HepG2 (cell line): Measurements from ENCODE around the gene ATRN. TPM values are rescaled to one million over a fixed set of nuclear protein-coding genes. Genes with fewer than 3 reads are reported as not detected.

Experiments
- CEBPG ChIP-seq: IDR thresholded peaks from 2 replicates; pipeline ENCODE4 v1.6.1; 2016
- ERF ChIP-seq: IDR thresholded peaks from 2 replicates; pipeline ENCODE4 v1.6.1; 2018; ENCODE audit warnings: missing biosample characterization, missing genetic modification reagents
- FOSL2 ChIP-seq: sonication (generic); formaldehyde crosslinking; IDR thresholded peaks from 2 replicates; pipeline ENCODE4 v1.4.0; 2020; ENCODE audit warnings: missing genetic modification reagents
- FOXP1 ChIP-seq, 2 experiments: fragments of 450-650 bp in 1 of 2; IDR thresholded peaks; 2 replicates each; pipeline ENCODE4 v1.6.1; 2017 to 2018; ENCODE audit warnings: antibody characterized with exemption in 1 of 2
- HMG20A ChIP-seq: IDR thresholded peaks from 2 replicates; pipeline ENCODE4 v1.6.1; 2016; ENCODE audit warnings: borderline replicate concordance
- NPAS2 ChIP-seq: sonication (generic); formaldehyde crosslinking; IDR thresholded peaks from 2 replicates; pipeline ENCODE4 v1.8.0; 2022; ENCODE audit warnings: mild to moderate bottlenecking, missing genetic modification reagents, borderline replicate concordance
- PTBP1 ChIP-seq: fragments of 200-400 bp; formaldehyde crosslinking; IDR thresholded peaks from 2 replicates; pipeline ENCODE4 v1.6.1; 2018; ENCODE audit warnings: low read length, low read depth; ENCODE audit not compliant: poor library complexity, severe bottlenecking
- SP5 ChIP-seq: IDR thresholded peaks from 2 replicates; pipeline ENCODE4 v1.6.1; 2016; ENCODE audit warnings: low read depth, borderline replicate concordance
- ZFP1 ChIP-seq: IDR thresholded peaks from 2 replicates; pipeline ENCODE4 v1.6.1; 2016
- ZFP37 ChIP-seq: sonication (generic); formaldehyde crosslinking; IDR thresholded peaks from 2 replicates; pipeline ENCODE4 v1.4.0; 2020; ENCODE audit warnings: missing genetic modification reagents, borderline replicate concordance
- ZNF274 ChIP-seq: sonication (generic); formaldehyde crosslinking; IDR thresholded peaks from 2 replicates; pipeline ENCODE4 v1.5.1; 2020; ENCODE audit warnings: mild to moderate bottlenecking, missing genetic modification reagents
- ZNF333 ChIP-seq: sonication (generic); formaldehyde crosslinking; IDR thresholded peaks from 2 replicates; pipeline ENCODE4 v1.4.0; 2020; ENCODE audit warnings: mild to moderate bottlenecking, missing genetic modification reagents, borderline replicate concordance
- polyA plus RNA-seq, 8 experiments: library from polyadenylated mRNA; depleted of rRNA in 3 of 8; stranded (reverse) in 7 of 8; unstranded in 1 of 8; fragments of >200 nt; fragmentation: Illumina TruSeq in 4 of 8; extraction: Trizol in 4 of 8; gene quantifications; 2 replicates each; pipeline versions ENCODE4 v1.2.1 to v1.2.3, GENCODE V29; 2011 to 2016; ENCODE audit warnings: low read depth in 4 of 8, missing spikeins in 1 of 8, mixed read lengths in 1 of 8; ENCODE audit not compliant: insufficient read depth in 1 of 8
- total RNA-seq, 5 experiments: library from RNA; depleted of rRNA; stranded (reverse); fragments of >200 nt; fragmentation: Illumina TruSeq; extraction: Trizol; gene quantifications; 2 replicates each; pipeline ENCODE4 v1.2.3, GENCODE V29; 2016; ENCODE audit warnings: low read depth in 1 of 5
- TF ChIP-seq, protein P1 (sequence below): fragments of 450-650 bp; IDR thresholded peaks from 2 replicates; pipeline ENCODE4 v1.6.1; 2016
- TF ChIP-seq, protein P2 (sequence below), 2 experiments: sonication (generic) in 1 of 2; formaldehyde crosslinking in 1 of 2; IDR thresholded peaks; 2 replicates each; pipeline versions ENCODE4 v1.4.0 to v1.6.1; 2016 to 2020; ENCODE audit warnings: borderline replicate concordance in 1 of 2, low read depth in 1 of 2, mild to moderate bottlenecking in 1 of 2, missing genetic modification reagents in 1 of 2
- TF ChIP-seq, protein P3 (sequence below): sonication (generic); formaldehyde crosslinking; conservative IDR thresholded peaks from 2 replicates; pipeline ENCODE4 v1.4.0; 2020; ENCODE audit warnings: missing genetic modification reagents
- TF ChIP-seq, protein P4 (sequence below): sonication (generic); formaldehyde crosslinking; IDR thresholded peaks from 2 replicates; pipeline ENCODE4 v1.4.0; 2020; ENCODE audit warnings: missing genetic modification reagents, borderline replicate concordance
- TF ChIP-seq, protein P5 (sequence below): sonication (generic); formaldehyde crosslinking; IDR thresholded peaks from 2 replicates; pipeline ENCODE4 v1.8.0; 2022; ENCODE audit warnings: missing genetic modification reagents, mild to moderate bottlenecking, moderate library complexity, borderline replicate concordance

The ATRN gene
- total and polyA plus RNA-seq, 2 of the 13 experiments (the other 11 are each of a cell fraction or from before 2014, with no cell fraction given): 44.2 to 81.1 TPM

DNA sequence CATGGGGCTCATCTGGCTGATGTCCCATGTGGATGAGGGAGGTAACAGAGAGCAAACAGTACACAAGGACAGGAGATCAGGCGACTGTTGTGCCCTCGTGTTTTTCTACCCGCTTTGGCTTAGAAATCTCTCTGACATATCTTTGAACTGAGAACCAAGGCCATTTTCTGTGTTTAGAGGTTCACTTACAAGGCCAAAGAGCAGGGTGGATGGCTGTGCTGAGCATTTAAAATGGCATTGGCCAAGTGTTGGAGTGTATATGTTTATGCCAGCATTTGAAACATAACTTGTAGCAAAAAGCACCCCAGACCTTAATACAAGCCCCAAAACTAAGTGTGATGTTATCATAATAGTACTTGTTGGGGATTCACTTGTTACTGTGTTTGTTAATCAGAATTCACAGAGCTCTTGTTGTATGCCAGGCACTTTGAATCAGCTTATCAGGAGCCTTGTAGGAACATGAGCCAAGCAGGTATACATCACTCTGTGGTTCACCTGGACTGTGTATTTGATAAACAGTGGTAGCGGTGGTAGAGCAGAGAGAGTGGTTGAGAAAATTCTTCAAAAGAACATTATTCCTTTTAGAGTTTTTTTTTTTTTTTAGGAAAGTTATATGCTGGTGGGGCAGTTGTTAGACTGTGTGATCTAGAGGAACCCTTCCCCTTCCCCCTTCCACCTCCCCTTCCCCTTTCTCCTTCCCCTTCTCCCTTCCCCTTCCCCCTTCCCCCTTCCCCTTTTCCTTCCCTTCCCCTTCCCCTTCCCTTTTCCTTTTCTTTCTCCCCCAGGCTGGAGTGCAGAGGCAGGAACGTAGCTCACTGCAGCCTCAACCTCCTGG is 71.3 kb downstream of the ATRN start (continued):
- TF ChIP-seq, protein P1, sequence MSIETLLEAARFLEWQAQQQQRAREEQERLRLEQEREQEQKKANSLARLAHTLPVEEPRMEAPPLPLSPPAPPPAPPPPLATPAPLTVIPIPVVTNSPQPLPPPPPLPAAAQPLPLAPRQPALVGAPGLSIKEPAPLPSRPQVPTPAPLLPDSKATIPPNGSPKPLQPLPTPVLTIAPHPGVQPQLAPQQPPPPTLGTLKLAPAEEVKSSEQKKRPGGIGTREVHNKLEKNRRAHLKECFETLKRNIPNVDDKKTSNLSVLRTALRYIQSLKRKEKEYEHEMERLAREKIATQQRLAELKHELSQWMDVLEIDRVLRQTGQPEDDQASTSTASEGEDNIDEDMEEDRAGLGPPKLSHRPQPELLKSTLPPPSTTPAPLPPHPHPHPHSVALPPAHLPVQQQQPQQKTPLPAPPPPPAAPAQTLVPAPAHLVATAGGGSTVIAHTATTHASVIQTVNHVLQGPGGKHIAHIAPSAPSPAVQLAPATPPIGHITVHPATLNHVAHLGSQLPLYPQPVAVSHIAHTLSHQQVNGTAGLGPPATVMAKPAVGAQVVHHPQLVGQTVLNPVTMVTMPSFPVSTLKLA: peak; percentile 85
- peak; percentile 90; the same call in 1 of the 2 replicates for TF ChIP-seq ZFP37
- TF ChIP-seq, protein P2, sequence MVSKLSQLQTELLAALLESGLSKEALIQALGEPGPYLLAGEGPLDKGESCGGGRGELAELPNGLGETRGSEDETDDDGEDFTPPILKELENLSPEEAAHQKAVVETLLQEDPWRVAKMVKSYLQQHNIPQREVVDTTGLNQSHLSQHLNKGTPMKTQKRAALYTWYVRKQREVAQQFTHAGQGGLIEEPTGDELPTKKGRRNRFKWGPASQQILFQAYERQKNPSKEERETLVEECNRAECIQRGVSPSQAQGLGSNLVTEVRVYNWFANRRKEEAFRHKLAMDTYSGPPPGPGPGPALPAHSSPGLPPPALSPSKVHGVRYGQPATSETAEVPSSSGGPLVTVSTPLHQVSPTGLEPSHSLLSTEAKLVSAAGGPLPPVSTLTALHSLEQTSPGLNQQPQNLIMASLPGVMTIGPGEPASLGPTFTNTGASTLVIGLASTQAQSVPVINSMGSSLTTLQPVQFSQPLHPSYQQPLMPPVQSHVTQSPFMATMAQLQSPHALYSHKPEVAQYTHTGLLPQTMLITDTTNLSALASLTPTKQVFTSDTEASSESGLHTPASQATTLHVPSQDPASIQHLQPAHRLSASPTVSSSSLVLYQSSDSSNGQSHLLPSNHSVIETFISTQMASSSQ (IDR thresholded peaks at IDR 0.05; ENCODE audit: low read depth): no peak
- TF ChIP-seq, protein P2 (CRISPR knock-in tag; IDR thresholded peaks at IDR 0.05; ENCODE audit: borderline replicate concordance): peak; percentile 80
- TF ChIP-seq ZNF333 (CRISPR knock-in tag): no peak
- TF ChIP-seq HMG20A: peak; percentile 88; the same call in 1 of the 2 replicates
- peak; percentile 87 for TF ChIP-seq FOSL2
- TF ChIP-seq, protein P3, sequence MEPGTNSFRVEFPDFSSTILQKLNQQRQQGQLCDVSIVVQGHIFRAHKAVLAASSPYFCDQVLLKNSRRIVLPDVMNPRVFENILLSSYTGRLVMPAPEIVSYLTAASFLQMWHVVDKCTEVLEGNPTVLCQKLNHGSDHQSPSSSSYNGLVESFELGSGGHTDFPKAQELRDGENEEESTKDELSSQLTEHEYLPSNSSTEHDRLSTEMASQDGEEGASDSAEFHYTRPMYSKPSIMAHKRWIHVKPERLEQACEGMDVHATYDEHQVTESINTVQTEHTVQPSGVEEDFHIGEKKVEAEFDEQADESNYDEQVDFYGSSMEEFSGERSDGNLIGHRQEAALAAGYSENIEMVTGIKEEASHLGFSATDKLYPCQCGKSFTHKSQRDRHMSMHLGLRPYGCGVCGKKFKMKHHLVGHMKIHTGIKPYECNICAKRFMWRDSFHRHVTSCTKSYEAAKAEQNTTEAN (CRISPR knock-in tag): peak; percentile 92
- peak; percentile 35 for TF ChIP-seq FOXP1 (IDR thresholded peaks at IDR 0.05)
- peak; percentile 96 for TF ChIP-seq FOXP1 (CRISPR knock-in tag; IDR thresholded peaks at IDR 0.05)
- TF ChIP-seq, protein P4, sequence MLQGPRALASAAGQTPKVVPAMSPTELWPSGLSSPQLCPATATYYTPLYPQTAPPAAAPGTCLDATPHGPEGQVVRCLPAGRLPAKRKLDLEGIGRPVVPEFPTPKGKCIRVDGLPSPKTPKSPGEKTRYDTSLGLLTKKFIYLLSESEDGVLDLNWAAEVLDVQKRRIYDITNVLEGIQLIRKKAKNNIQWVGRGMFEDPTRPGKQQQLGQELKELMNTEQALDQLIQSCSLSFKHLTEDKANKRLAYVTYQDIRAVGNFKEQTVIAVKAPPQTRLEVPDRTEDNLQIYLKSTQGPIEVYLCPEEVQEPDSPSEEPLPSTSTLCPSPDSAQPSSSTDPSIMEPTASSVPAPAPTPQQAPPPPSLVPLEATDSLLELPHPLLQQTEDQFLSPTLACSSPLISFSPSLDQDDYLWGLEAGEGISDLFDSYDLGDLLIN (CRISPR knock-in tag): no peak
- no peak for TF ChIP-seq NPAS2
- TF ChIP-seq CEBPG (CRISPR knock-in tag): peak; percentile 71
- TF ChIP-seq, protein P5, sequence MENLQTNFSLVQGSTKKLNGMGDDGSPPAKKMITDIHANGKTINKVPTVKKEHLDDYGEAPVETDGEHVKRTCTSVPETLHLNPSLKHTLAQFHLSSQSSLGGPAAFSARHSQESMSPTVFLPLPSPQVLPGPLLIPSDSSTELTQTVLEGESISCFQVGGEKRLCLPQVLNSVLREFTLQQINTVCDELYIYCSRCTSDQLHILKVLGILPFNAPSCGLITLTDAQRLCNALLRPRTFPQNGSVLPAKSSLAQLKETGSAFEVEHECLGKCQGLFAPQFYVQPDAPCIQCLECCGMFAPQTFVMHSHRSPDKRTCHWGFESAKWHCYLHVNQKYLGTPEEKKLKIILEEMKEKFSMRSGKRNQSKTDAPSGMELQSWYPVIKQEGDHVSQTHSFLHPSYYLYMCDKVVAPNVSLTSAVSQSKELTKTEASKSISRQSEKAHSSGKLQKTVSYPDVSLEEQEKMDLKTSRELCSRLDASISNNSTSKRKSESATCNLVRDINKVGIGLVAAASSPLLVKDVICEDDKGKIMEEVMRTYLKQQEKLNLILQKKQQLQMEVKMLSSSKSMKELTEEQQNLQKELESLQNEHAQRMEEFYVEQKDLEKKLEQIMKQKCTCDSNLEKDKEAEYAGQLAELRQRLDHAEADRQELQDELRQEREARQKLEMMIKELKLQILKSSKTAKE (CRISPR knock-in tag): peak; percentile 80; the same call in 1 of the 2 replicates
- TF ChIP-seq ZFP1 (CRISPR knock-in tag): peak; percentile 93
- TF ChIP-seq ERF (CRISPR knock-in tag): peak; percentile 99
- peak; percentile 45 for TF ChIP-seq SP5
- no peak for TF ChIP-seq ZNF274 (CRISPR knock-in tag)
- TF ChIP-seq PTBP1: no peak
